ENCODE data around the gene ZNF219.

ZNF219 gene

GRCh38 chr14:21101802-21102413 lies 3.5 kb upstream of the ZNF219 start:
- no peak for DNase-seq

DNA sequence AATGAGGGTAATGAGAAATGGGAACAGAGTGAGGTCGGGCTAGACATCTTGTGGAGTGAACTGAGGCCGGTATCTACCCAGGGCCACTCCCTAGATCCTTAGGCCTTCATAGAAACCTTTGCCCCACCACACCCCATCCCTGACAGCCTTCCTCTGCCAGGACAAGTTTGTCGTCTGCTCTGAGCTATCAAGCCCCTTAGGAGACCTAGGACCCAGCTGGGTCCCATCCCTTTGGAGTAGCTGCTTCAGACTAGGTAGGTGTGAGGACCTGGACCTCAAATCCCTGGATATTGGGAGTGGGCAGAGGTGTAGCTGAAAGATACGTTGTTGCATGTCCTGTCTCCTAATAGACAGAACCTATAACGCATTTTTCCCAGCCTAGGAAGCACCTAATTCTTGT lies 2.5 kb upstream of the ZNF219 start, which contains the start of gene TMEM253:
TSS of gene TMEM253 (plus strand) at position 136 of the 400 bp plus-strand sequence. CDS start 278 bp downstream, outside the sequence.
- no peak for DNase-seq

- no peak for DNase-seq
These were observed 1.1 kb upstream of the ZNF219 start for GRCh38 chr14:21099596-21099985.

GRCh38 chr14:21098892-21099595 lies 589 bp upstream of the ZNF219 start:
- no peak for DNase-seq

DNA sequence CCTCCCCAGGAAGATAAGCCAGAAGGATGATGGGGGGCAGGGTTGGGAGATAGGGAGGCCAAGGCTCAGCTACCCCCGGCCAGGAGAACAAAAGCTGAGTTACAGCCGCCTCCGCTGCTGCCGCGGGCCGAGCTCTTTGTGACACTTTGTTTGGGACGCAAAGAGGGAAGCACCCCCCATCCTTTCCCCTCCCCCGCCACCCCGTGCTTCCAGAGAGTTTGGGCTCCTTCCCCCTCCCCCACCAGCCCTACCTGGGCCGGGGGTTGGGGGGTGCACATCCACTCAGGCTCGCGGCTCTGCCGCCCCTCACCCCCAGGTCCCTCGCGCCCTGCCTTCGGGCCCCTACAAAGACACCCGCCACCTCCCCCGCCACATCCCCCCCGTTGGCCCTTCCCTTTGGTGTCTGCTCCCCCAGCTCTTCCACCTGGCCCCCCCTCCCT lies 799 bp downstream of the ZNF219 start:
- DNase-seq = no peak

- DNase-seq = no peak
These were observed 1.3 kb downstream of the ZNF219 start for GRCh38 chr14:21096978-21097635.

GRCh38 chr14:21096438-21096837 lies 2.0 kb downstream of the ZNF219 start:
- no peak for DNase-seq

DNA sequence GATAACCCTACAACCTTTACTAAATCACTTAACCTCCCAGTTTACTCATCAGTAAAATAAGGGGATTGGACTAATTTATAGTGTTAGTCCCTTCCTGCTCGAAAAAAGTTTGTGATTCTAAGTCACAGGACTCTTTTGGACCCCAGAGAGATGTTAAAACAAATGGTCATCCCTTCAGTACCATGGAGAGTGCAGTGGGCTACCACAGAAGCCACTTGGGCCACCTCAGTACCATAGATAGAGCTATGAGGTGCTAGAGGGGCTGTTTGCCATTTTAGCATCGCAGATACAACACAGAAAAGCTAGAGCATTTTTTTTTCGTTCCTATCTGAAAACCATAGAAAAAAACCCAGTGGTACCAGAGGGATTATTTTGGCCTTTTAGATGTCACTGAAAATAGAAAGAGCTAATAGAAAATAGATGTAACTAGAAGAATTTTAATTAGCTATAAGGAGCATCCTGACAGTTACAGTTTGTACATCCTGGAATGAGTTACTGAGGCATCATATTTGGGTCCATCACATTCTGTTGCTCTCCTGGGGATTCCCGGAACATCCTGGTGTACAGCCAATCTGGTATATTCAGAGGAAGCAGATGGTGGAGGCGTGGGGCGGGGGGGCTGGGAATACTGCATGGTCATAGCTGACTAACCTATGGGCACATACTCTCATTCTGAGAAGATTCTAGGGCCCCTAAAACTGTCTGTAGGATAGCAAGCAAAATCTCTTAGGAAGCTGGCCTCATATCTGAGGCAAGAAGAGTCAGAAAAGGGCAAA lies 2.8 kb downstream of the ZNF219 start:
- no peak for DNase-seq

GRCh38 chr14:21093769-21094681 lies 4.4 kb downstream of the ZNF219 start:
- DNase-seq = no peak

DNA sequence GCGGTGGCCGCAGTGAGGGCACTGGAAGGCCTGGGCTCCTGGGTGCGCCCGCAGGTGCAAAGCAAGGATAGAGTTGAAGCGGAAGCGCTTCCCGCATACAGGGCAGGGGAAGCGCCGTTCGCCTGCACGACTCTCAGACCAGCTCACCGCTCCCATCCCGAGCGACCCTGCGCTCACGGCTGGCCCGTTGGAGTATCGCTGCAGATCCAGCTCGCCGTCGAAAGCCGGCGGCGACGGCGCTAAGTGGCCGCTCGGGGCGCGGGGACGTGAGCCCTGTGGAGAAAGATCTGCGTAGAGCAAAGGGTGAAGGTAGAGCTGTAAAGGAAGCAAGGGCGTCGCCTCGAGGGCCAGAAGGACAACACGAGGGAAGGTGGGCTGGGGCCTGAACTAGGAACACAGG lies 5.4 kb downstream of the ZNF219 start:
- no peak for DNase-seq

- DNase-seq = peak; percentile 85
These were observed 6.0 kb downstream of the ZNF219 start for GRCh38 chr14:21092273-21093011.

DNA sequence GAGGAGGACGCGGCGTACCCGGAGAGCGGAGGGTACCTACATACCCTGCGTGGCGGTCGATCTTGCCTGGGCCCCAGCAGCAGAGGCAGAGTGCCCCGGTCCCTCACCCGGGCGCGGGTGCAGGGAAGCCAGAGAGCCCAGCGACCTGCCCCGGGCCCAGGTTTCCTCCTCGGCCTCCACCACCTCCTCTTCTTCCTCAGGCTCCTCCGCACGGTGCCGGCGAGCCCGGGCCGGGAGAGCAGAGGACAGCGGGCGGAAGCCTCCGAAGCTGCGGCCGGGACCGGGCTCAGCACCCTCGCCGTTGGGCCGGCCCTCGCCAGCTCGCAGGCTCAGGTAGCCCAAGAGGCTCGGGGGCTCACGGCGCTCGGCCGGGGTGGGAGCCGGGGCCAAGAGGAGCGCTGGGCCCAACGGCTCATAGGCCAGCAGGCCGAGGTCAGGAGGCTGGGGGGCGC lies 6.6 kb downstream of the ZNF219 start:
- DNase-seq = no peak

GRCh38 chr14:21090940-21091663 lies 7.4 kb downstream of the ZNF219 start:
- DNase-seq = no peak

DNA sequence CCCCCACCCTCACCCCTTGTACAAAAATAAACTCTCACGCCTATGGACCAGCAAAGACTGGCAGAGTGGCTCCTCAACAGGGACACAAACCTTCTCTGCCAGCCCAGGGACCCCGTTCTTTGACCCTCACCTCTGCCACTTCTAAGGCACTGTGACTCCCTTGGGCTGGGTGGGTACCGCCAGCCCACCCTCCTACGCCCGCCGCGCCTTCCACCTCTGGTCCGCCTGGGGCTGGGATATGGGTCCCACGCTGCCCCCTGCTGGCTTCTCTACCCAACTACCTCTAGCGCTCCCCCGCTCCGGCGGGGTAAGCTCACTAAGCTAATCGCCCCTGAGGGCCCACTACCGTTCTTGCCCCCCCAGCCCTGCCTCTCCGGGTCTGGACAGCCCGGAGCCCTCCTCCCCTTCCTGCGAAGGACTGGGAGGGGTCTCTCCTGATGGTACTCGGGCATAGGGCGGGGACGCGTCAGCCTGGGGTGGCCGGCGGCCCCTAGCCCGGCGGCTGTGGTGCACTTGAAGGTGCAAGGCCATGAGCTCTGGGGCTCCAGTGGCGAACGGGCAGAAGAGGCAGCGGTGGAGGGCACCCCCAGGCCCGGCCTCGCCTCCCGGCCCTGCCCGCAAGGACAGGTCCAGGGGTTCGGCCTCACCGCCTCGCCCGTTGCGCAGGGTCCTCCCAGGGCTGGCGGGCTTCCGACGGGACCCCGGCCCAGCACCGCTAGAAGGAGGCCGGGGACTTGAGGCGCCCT lies 8.1 kb downstream of the ZNF219 start:
- DNase-seq = no peak

- DNase-seq = no peak
These were observed 8.6 kb downstream of the ZNF219 start for GRCh38 chr14:21089877-21090193.

- DNase-seq = no peak
These were observed 9.2 kb downstream of the ZNF219 start for GRCh38 chr14:21089271-21089670.

DNA sequence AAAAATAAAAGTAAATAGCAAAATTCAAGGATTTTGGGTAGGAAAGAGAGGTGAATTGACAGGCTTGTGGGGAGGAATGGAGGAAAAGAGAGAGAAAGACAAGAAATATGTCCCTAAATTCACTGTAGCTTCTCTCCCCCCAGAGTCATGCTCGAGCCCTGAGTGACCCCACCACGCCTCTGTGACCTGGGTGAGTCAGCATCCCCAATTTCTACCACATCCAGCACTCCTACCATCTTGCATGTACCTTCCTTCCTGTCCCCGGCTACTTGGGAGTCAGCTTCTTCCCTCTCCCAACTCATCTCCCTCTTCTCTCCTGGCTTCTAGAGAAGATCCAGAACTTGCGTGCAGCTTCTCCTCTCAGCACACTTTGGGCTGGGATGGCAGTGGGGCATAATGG lies 9.8 kb downstream of the ZNF219 start:
- no peak for DNase-seq

- DNase-seq = peak; percentile 44
These were observed 11.0 kb downstream of the ZNF219 start for GRCh38 chr14:21087294-21088091.

- no peak for DNase-seq
These were observed 11.6 kb downstream of the ZNF219 start for GRCh38 chr14:21086908-21087293.
